ENCODE data around the gene TRH. TPM values are rescaled to one million over a fixed set of nuclear protein-coding genes. Genes with fewer than 3 reads are reported as not detected.

Gene TRH
- total RNA-seq, 2 experiments from 2014 or later: not detected

GRCh38 chr3:129944709-129945108 lies 29.8 kb upstream of the TRH start:
- no peaks in the 10 kb centered on the region for H3K4me1 Mint-ChIP-seq (ENCODE audit: low read depth)
- H3K36me3 Mint-ChIP-seq (ENCODE audit: low read depth): no peaks in the 10 kb centered on the region
- intact Hi-C loops (cut with micrococcal nuclease): no loop called here
- CTCF ChIA-PET: no interaction called here
- H3K27ac Mint-ChIP-seq: no peak overlapping the region
- no peak overlapping the region for H3K4me3 Mint-ChIP-seq
- H3K9me3 Mint-ChIP-seq: no peaks in the 10 kb centered on the region
- DNase-seq: no peak
- H3K27me3 Mint-ChIP-seq (ENCODE audit: low read depth): peaks cover 2% of the 10 kb centered on the region

- peaks cover 2% of the 10 kb centered on the region for H3K27me3 Mint-ChIP-seq (ENCODE audit: low read depth)
- no peak overlapping the region for H3K4me3 Mint-ChIP-seq
- CTCF ChIA-PET: no interaction called here
- no peak for DNase-seq
- no peaks in the 10 kb centered on the region for H3K36me3 Mint-ChIP-seq (ENCODE audit: low read depth)
- intact Hi-C loops (cut with micrococcal nuclease): no loop called here
- H3K9me3 Mint-ChIP-seq: no peaks in the 10 kb centered on the region
- H3K4me1 Mint-ChIP-seq (ENCODE audit: low read depth): no peaks in the 10 kb centered on the region
- no peak overlapping the region for H3K27ac Mint-ChIP-seq
These were observed 26.8 kb upstream of the TRH start for GRCh38 chr3:129947538-129948240.

GRCh38 chr3:129950318-129951046 lies 24.0 kb upstream of the TRH start:
- H3K27me3 Mint-ChIP-seq (ENCODE audit: low read depth): peaks cover 2% of the 10 kb centered on the region
- H3K4me3 Mint-ChIP-seq: no peak overlapping the region
- intact Hi-C loops (cut with micrococcal nuclease): no loop called here
- no peaks in the 10 kb centered on the region for H3K4me1 Mint-ChIP-seq (ENCODE audit: low read depth)
- CTCF ChIA-PET: interaction anchor here (1.0 kb wide), 1 partner anchor 10 kb away, joined by 3 read pairs; no protein-coding TSS in a partner anchor
- DNase-seq: no peak
- no peaks in the 10 kb centered on the region for H3K9me3 Mint-ChIP-seq
- H3K36me3 Mint-ChIP-seq (ENCODE audit: low read depth): no peaks in the 10 kb centered on the region
- no peak overlapping the region for H3K27ac Mint-ChIP-seq

GRCh38 chr3:129952556-129953355 lies 21.8 kb upstream of the TRH start:
- H3K36me3 Mint-ChIP-seq (ENCODE audit: low read depth): no peaks in the 10 kb centered on the region
- no peak overlapping the region for H3K27ac Mint-ChIP-seq
- no peaks in the 10 kb centered on the region for H3K9me3 Mint-ChIP-seq
- no peak for DNase-seq
- no peak overlapping the region for H3K4me3 Mint-ChIP-seq
- peaks cover 2% of the 10 kb centered on the region for H3K27me3 Mint-ChIP-seq (ENCODE audit: low read depth)
- H3K4me1 Mint-ChIP-seq (ENCODE audit: low read depth): no peaks in the 10 kb centered on the region
- intact Hi-C loops (cut with micrococcal nuclease): no loop called here
- CTCF ChIA-PET: no interaction called here

- peaks cover 2% of the 10 kb centered on the region for H3K27me3 Mint-ChIP-seq (ENCODE audit: low read depth)
- no peak for DNase-seq
- H3K36me3 Mint-ChIP-seq (ENCODE audit: low read depth): no peaks in the 10 kb centered on the region
- H3K27ac Mint-ChIP-seq: no peak overlapping the region
- intact Hi-C loops (cut with micrococcal nuclease): no loop called here
- no peaks in the 10 kb centered on the region for H3K4me1 Mint-ChIP-seq (ENCODE audit: low read depth)
- no peaks in the 10 kb centered on the region for H3K9me3 Mint-ChIP-seq
- CTCF ChIA-PET: no interaction called here
- H3K4me3 Mint-ChIP-seq: no peak overlapping the region
These were observed 20.9 kb upstream of the TRH start for GRCh38 chr3:129953621-129954020.

- Mint-ChIP-seq H3K4me1 (ENCODE audit: low read depth) (no peaks in the 10 kb centered on the region), H3K9me3 (no peaks in the 10 kb centered on the region), H3K4me3 (no peak overlapping the region), H3K27ac (no peak overlapping the region), H3K27me3 (ENCODE audit: low read depth) (peaks cover 2% of the 10 kb centered on the region), H3K36me3 (ENCODE audit: low read depth) (no peaks in the 10 kb centered on the region)
- DNase-seq: no peak
- CTCF ChIA-PET: no interaction called here
- intact Hi-C loops (cut with micrococcal nuclease): no loop called here
These were observed 20.0 kb upstream of the TRH start for GRCh38 chr3:129954514-129954913.

- H3K36me3 Mint-ChIP-seq (ENCODE audit: low read depth): no peaks in the 10 kb centered on the region
- no peak overlapping the region for H3K4me3 Mint-ChIP-seq
- DNase-seq: no peak
- no peaks in the 10 kb centered on the region for H3K4me1 Mint-ChIP-seq (ENCODE audit: low read depth)
- intact Hi-C loops (cut with micrococcal nuclease): no loop called here
- no peaks in the 10 kb centered on the region for H3K9me3 Mint-ChIP-seq
- CTCF ChIA-PET: no interaction called here
- peaks cover 2% of the 10 kb centered on the region for H3K27me3 Mint-ChIP-seq (ENCODE audit: low read depth)
- no peak overlapping the region for H3K27ac Mint-ChIP-seq
These were observed 17.6 kb upstream of the TRH start for GRCh38 chr3:129956936-129957335.

- CTCF ChIA-PET: no interaction called here
- Mint-ChIP-seq H3K4me1 (ENCODE audit: low read depth) (no peaks in the 10 kb centered on the region), H3K9me3 (no peaks in the 10 kb centered on the region), H3K36me3 (ENCODE audit: low read depth) (no peaks in the 10 kb centered on the region), H3K27ac (no peak overlapping the region), H3K4me3 (no peak overlapping the region), H3K27me3 (ENCODE audit: low read depth) (peaks cover 2% of the 10 kb centered on the region)
- intact Hi-C loops (cut with micrococcal nuclease): no loop called here
- DNase-seq: no peak
These were observed 15.8 kb upstream of the TRH start for GRCh38 chr3:129958755-129959154.

GRCh38 chr3:129961141-129961541 lies 13.4 kb upstream of the TRH start:
- intact Hi-C loops (cut with micrococcal nuclease): no loop called here
- no peak overlapping the region for H3K4me3 Mint-ChIP-seq
- H3K27ac Mint-ChIP-seq: no peak overlapping the region
- no peak for DNase-seq
- H3K36me3 Mint-ChIP-seq (ENCODE audit: low read depth): no peaks in the 10 kb centered on the region
- H3K27me3 Mint-ChIP-seq (ENCODE audit: low read depth): no peaks in the 10 kb centered on the region
- H3K4me1 Mint-ChIP-seq (ENCODE audit: low read depth): no peaks in the 10 kb centered on the region
- no peaks in the 10 kb centered on the region for H3K9me3 Mint-ChIP-seq
- CTCF ChIA-PET: no interaction called here

- Mint-ChIP-seq H3K36me3 (ENCODE audit: low read depth) (no peaks in the 10 kb centered on the region), H3K27ac (no peak overlapping the region)
- intact Hi-C loops (cut with micrococcal nuclease): no loop called here
These were observed 11.9 kb upstream of the TRH start for GRCh38 chr3:129962600-129962999.

GRCh38 chr3:129965937-129966336 lies 8.6 kb upstream of the TRH start:
- H3K27me3 Mint-ChIP-seq (ENCODE audit: low read depth): peaks cover 3% of the 10 kb centered on the region
- intact Hi-C loops (cut with micrococcal nuclease): no loop called here

More at GRCh38 chr3:129962600-129962999, 11.9 kb upstream of the TRH start:
- no peak overlapping the region for H3K4me3 Mint-ChIP-seq
- no peaks in the 10 kb centered on the region for H3K27me3 Mint-ChIP-seq (ENCODE audit: low read depth)
- no peaks in the 10 kb centered on the region for H3K9me3 Mint-ChIP-seq
- CTCF ChIA-PET: no interaction called here
- H3K4me1 Mint-ChIP-seq (ENCODE audit: low read depth): no peaks in the 10 kb centered on the region
- no peak for DNase-seq

GRCh38 chr3:129966876-129967275 lies 7.6 kb upstream of the TRH start:
- CTCF ChIA-PET: no interaction called here
- H3K27ac Mint-ChIP-seq: no peak overlapping the region
- no peaks in the 10 kb centered on the region for H3K4me1 Mint-ChIP-seq (ENCODE audit: low read depth)
- peaks cover 6% of the 10 kb centered on the region for H3K27me3 Mint-ChIP-seq (ENCODE audit: low read depth)
- intact Hi-C loops (cut with micrococcal nuclease): no loop called here
- DNase-seq: no peak
- H3K9me3 Mint-ChIP-seq: no peaks in the 10 kb centered on the region
- no peak overlapping the region for H3K4me3 Mint-ChIP-seq
- no peaks in the 10 kb centered on the region for H3K36me3 Mint-ChIP-seq (ENCODE audit: low read depth)

More at GRCh38 chr3:129965937-129966336, 8.6 kb upstream of the TRH start:
- H3K4me1 Mint-ChIP-seq (ENCODE audit: low read depth): no peaks in the 10 kb centered on the region
- H3K9me3 Mint-ChIP-seq: no peaks in the 10 kb centered on the region
- no peak for DNase-seq
- CTCF ChIA-PET: interaction anchor here (0.6 kb wide), 1 partner anchor 40 kb away, joined by 3 read pairs; no protein-coding TSS in a partner anchor
- H3K4me3 Mint-ChIP-seq: no peak overlapping the region
- H3K27ac Mint-ChIP-seq: no peak overlapping the region
- H3K36me3 Mint-ChIP-seq (ENCODE audit: low read depth): no peaks in the 10 kb centered on the region
